T-helper 2 cell treated with Interferon-gamma antibody and Interleukin-4, amounts not matched to agents 100 ng/mL and 5 ng/mL, for 36 hours (primary cell): ENCODE data around the gene SRGAP2C. TPM values are rescaled to one million over a fixed set of nuclear protein-coding genes. Genes with fewer than 3 reads are reported as not detected.
"Not testable (repeated sequence)": the region's sequence is repeated elsewhere in the genome, so short reads cannot be mapped to it uniquely, and the experiment has no call there.

Source experiments
- intact Hi-C: fragments of 100-400 bp; cut with micrococcal nuclease; formaldehyde crosslinking; loops from one replicate; pipeline ENCODE4 v1.15.1; 2023
- total RNA-seq: library from RNA; stranded (reverse); gene quantifications from 2 replicates; pipeline ENCODE4 v1.2.3, GENCODE V29; 2022

The SRGAP2C gene
- total RNA-seq: 34.8 and 37.8 TPM in 2 replicates

- intact Hi-C loops: not testable (repeated sequence)
These were observed at the start of gene SRGAP2C, which contains the start of gene FAM72B for GRCh38 chr1:121184290-121185127. TSS of gene SRGAP2C (plus strand) at chr1:121184975. CDS start at chr1:121187447, 2,472 bp downstream. TSS of gene FAM72B (minus strand) at chr1:121184340. CDS start at chr1:121183489, 851 bp downstream.

DNA sequence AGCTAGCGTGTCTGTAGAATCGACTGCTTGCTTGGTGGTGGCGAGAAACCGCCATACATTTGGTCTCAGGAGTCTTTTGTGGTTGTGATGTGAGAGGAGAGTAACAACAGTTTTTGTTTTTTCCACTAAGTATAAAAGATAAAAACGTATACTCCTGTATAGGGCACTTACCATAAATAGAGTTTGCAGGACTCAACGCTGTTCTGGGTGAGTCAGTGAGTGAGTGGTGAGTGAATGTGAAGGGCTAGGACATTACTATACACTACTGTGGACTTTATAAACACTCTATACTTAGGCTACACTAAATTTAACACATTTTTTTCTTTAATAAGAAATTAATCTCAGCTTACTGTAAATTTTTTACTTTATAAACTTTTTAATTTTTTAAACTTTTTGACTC is 44.4 kb upstream of the SRGAP2C start:
- intact Hi-C loops: not testable (repeated sequence)

- intact Hi-C loops: not testable (repeated sequence)
These were observed 36.1 kb upstream of the SRGAP2C start for GRCh38 chr1:121148489-121149190.

DNA sequence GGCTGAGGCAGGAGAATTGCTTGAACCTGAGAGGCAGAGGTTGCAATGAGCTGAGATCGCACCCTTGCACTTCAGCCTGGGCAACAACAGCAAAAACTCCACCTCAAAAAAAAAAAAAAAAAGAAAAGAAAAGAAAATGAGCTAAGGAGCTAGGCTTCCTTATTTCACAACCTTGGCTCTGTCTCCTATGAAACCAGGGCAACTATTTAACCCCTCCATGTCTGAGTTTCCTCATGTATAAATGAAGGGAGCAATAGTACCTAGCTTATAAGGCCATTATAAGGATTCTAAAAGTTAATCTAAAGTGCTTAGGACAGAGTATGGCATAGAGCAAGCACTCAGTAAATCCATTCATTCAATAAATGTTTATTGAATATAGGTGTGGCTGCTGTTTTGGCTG is 33.5 kb upstream of the SRGAP2C start:
- intact Hi-C loops: not testable (repeated sequence)

DNA sequence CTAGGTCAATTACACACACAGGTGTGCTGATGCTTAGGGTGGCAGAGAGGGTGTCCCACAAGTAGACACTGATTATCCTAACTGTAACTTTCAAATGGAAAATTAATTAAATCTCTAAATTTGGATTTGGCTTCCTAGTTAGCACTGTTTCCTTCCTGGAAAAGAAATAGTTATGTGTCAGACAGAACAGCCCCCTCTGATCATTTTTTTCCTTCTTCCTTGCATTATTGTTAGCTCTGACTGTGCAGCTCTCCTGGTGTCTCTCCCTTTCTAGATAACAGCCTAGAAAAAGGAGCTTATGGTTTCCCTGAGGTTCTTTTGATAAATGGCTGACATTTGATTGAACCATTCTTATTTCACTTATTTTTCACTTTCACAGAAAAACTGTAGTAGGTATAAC is 32.0 kb upstream of the SRGAP2C start:
- intact Hi-C loops: not testable (repeated sequence)

DNA sequence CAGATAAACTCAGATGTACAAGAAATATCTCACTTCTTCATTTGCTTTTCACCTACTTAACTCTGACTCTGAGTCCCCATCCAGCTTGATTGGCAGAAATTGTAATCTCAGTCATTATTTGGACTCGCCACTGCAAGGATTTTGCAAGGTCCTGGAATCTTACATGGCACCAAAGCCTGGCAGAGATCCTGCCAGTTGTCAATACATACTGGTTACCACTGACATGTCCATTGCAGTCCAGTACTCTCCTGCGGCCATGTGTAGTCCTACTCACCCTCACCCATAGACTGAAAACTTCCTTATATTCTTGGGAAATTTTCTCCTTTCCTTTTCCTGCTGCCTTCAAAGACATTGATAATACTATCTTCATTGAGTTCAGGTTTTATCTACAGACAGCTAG is 30.0 kb upstream of the SRGAP2C start:
- intact Hi-C loops: not testable (repeated sequence)

DNA sequence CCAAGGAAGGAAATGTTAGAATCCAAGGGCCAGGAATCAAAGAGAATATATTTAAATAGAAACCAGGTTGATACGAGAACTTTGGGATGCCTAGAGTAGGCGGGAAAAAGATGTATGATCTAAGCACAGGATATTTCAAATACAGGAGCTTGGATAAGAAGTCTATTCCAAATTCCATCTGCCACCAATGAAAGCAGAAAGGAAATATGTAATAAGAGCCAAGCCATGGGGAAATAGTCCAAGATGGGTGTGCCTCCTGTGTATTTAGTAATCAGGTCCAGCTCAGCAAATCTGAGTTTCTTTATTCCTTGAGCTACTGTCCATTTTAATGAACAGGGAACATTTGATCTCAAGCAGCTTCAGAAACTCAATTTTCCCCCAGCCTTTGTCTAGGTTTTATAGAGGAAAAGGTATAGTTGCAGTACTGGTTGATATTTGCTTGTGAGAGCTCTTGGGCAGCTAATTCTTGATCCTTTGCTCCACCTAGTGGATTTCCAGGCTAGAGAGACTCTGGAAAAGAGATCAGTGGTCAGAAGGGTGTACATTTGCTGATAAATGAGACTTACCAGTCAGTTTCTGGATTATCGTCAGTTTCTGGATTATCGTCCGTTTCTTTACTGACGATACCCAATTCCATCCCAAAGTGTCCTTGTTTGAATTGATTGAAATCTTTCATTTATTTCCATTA is 29.0 kb upstream of the SRGAP2C start:
- intact Hi-C loops: not testable (repeated sequence)

- intact Hi-C loops: not testable (repeated sequence)
These were observed 27.7 kb upstream of the SRGAP2C start for GRCh38 chr1:121156958-121157603.

DNA sequence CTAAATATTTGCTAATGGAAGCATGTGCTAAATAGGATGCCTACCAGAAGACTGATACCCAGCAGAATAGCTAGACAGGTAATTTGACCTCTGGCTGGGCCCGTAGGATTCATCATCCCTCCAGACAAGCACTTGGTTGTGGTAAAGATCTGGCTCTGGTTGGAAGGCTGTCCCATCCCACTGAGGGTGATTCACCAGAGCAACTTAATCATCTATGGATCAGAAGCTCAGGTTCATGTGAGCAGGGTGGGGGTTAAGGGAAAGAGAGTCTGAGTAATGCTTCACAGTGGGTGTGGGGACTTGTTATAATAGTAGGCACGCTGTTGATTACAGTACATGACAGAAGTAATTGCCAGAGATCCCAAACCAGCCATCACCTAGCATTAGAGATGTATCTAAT is 27.2 kb upstream of the SRGAP2C start:
- intact Hi-C loops: not testable (repeated sequence)

DNA sequence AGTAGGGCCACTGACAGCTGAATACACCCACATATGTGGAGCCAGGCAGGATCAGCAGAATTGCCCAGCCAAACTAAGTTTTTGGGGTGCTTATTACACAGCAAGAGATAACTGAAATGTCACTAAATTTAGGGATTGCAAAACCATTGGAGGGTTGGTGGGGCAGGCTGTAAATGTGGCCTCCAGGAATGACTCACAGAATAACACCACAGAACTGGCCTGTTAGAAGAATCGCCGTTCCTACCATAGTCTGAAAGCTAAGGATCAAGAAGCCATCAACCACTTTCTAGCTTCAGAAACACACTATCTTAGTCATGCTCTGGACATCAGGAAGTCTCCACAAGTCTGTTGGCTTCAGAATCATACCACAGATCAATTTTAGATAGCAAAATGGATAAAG is 24.7 kb upstream of the SRGAP2C start:
- intact Hi-C loops: not testable (repeated sequence)

DNA sequence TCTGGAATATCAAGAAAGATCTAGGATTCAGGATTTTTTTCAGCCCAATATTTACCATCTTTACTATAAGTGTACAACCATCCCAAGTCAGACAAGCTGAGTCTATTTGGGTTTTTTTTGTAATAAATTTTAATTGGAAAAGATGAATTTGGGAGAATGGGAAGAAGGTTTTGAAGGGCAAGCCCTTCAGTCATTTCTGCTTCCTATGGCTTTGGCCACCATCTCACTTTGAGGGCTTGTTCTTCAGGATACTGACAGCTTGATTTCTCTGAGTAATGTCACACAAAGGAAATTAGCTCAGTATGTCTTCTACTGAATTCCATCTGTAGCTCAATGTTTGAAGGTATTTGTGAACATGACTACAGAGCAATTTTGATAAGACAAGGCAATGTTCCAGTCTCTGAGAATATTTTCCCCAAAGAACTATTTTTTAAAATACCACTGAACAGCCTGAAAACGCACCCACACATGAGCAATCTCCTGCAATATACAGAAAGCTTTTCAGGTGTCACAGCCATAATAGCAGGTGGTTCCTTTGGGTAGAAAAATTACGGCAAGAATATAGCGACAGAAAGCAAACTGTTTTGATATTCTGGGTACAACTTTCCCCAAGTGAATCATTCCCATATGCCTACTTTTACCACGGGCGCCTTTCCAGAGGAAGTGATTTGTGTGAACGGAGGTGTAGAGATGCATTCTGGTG is 23.4 kb upstream of the SRGAP2C start:
- intact Hi-C loops: not testable (repeated sequence)

- intact Hi-C loops: not testable (repeated sequence)
These were observed 20.7 kb upstream of the SRGAP2C start for GRCh38 chr1:121163850-121164757.

DNA sequence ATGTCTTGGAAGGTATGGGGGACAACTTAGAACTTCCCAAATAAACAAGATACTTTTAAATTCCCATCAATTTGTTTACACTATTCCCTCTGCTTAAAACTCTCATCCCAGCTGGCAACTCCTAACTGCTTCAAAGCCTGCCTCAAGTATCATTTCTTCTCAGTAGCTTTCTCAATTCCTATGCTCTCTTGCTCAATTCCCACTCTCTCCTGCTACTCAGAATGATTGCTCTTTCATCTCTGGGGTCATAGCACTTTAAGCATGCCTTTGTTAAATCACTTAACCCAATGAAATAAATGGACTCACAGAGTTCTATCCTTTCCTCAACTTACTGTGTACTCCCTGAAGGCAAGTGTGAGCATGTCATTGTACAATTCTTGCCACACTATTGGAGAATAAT is 19.5 kb upstream of the SRGAP2C start:
- intact Hi-C loops: not testable (repeated sequence)

GRCh38 chr1:121167225-121167738 is 17.5 kb upstream of the SRGAP2C start:
- intact Hi-C loops: not testable (repeated sequence)

DNA sequence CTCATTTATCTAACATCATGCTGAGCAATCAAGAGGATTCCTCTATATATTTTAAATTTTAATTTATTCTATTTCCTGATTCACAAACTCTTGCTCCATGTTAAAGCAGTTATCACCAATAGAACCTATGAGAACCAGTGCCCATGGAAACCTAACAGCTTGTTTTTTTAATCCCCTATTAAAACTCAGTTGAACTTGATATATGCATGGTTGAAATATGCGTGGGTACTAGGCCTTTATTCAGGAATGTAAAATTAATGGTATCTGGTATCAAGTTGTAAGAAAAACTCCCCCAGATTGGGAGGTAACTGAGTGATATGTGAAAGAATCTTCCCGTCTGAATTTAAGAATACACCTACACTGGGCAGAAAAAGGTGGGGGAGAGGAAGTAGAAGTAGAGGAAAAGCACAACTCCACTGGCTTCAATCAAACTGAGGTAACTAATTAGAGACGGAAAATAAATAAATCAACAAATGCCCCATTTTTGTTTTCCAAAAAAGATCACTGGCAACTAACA is 16.6 kb upstream of the SRGAP2C start:
- intact Hi-C loops: not testable (repeated sequence)

- intact Hi-C loops: not testable (repeated sequence)
These were observed 8.1 kb upstream of the SRGAP2C start for GRCh38 chr1:121176649-121177048.

DNA sequence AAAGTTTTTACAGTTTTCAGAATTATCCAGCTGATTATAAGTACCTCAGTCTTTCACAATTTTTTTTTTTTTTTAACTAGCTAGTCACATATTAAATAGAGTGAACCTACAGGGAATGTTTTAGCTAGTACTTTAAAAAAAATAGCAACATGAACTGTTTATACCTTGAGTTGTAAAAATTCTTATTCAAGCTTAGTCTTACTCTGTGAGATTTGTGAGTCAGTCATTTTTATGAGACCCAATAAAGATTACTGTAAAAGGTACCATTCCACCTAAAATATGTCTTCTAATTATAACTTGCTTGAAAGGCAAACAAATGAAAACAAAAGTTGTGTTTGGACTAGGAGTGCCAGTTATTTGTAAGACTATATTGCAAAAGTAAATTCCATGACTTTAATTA is 6.6 kb upstream of the SRGAP2C start:
- intact Hi-C loops: not testable (repeated sequence)

DNA sequence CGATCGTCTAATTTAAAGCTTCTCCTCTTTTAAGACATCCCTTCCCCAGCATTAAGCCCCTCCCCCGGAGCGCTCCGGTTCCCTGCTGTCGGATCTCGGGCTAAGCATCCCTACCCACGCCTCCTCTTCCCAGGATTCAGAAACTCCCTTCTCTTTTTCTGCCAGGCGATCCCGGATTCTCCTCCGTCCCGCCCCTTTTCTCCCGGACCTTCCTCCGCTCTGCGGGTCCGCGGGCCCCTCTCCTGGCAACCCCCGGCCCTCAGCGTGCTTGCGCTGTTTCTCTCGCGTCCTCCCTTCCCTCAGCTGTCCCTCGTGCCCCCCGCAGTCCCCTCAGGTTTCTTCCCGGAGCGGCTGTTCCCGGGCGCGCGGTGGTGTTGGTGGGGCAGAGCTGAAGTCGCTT is 908 bp upstream of the SRGAP2C start:
- intact Hi-C loops: not testable (repeated sequence)

- intact Hi-C loops: not testable (repeated sequence)
These were observed 449 bp downstream of the SRGAP2C start for GRCh38 chr1:121185140-121185708.
